HCT116 (cell line): ENCODE measurements around the gene KLF17. TPM values are rescaled to one million over a fixed set of nuclear protein-coding genes. Genes with fewer than 3 reads are reported as not detected.

Experiments used
- ATAC-seq: fragments of 200-7000 bp; cut with Tn5 transposase; 2 replicates; pipeline ENCODE4 v1.9.1; 2020; ENCODE audit warnings: mild to moderate bottlenecking, moderate library complexity
- BruUV-seq: library from RNA; stranded (reverse); fragments of 400-500 nt; replicated peaks from 2 replicates; lab custom pipeline; 2021; lab: Mats Ljungman, UMichigan
- CTCF ChIA-PET: fragments of 300-600 bp; sonication (Branson Sonifier 250); formaldehyde crosslinking; loops from one replicate; lab custom pipeline; 2021; ENCODE audit warnings: antibody characterized with exemption; lab: Charles Lee
- POLR2A ChIA-PET: fragments of 300-600, 350-600 bp; sonication (Branson Sonifier 250); formaldehyde crosslinking; loops from one replicate; lab custom pipeline; 2021; ENCODE audit warnings: antibody characterized with exemption; lab: Charles Lee
- RAD21 ChIA-PET, 2 experiments: fragments of 300-600 bp; sonication (Branson Sonifier 250); formaldehyde crosslinking; loops; one replicate each; lab custom pipeline; 2023; ENCODE audit warnings: low total read pairs in 2 of 2; ENCODE audit not compliant: uncharacterized antibody in 2 of 2, unreplicated experiment in 2 of 2, low non-redundant PET in 1 of 2; lab: Charles Lee
- DNase-seq: peaks from one replicate; pipeline ENCODE4 v3.0.0-alpha.2; 2010; ENCODE audit warnings: low read depth, low spot score
- H2AFZ ChIP-seq: fragments of 200-600 bp; shearing (Covaris generic), sonication (generic); 2 replicates; pipeline ENCODE4 v1.6.1; 2017; ENCODE audit warnings: low read depth, mixed run types, mixed read lengths, antibody characterized with exemption, low read length; ENCODE audit not compliant: poor library complexity, severe bottlenecking
- H3K27ac ChIP-seq: 2 replicates; pipeline ENCODE4 v1.5.1; 2012; ENCODE audit warnings: low read depth, low read length
- H3K27me3 ChIP-seq: fragments of 200-600 bp; sonication (generic); 2 replicates; pipeline ENCODE4 v1.6.1; 2016; ENCODE audit warnings: mixed run types, low read length, mixed read lengths; ENCODE audit not compliant: insufficient read depth
- H3K36me3 ChIP-seq, 2 experiments: fragments of 200-500 bp in 1 of 2; fragments of 200-600 bp in 1 of 2; sonication (Bioruptor generic) in 1 of 2; sonication (generic) in 1 of 2; 2 replicates each; pipeline versions ENCODE4 v1.5.1 to v1.6.1; 2014 to 2016; ENCODE audit warnings: low read length in 2 of 2, inconsistent platforms in 1 of 2, mixed read lengths in 1 of 2, mixed run types in 1 of 2; ENCODE audit not compliant: insufficient read depth in 2 of 2, control insufficient read depth in 1 of 2
- H3K4me1 ChIP-seq, 2 experiments: fragments of 200-600 bp in 1 of 2; sonication (generic) in 1 of 2; 2 replicates each; pipeline versions ENCODE4 v1.5.1 to v1.6.1; 2012 to 2017; ENCODE audit warnings: low read length in 2 of 2, inconsistent platforms in 1 of 2, mild to moderate bottlenecking in 1 of 2, mixed read lengths in 1 of 2, mixed run types in 1 of 2, moderate library complexity in 1 of 2; ENCODE audit not compliant: insufficient read depth in 2 of 2, control insufficient read depth in 1 of 2
- H3K4me2 ChIP-seq: fragments of 200-600 bp; sonication (generic); 2 replicates; pipeline ENCODE4 v1.6.1; 2017; ENCODE audit warnings: mixed run types, low read length, mixed read lengths
- H3K4me3 ChIP-seq, 2 experiments: fragments of 200-600 bp in 1 of 2; sonication (generic) in 1 of 2; replicated peaks in 1 of 2; 2 replicates each; pipeline ENCODE4 v1.5.1; 2011 to 2016; ENCODE audit warnings: low read length in 2 of 2, control low read depth in 1 of 2, low read depth in 1 of 2, mild to moderate bottlenecking in 1 of 2, mixed read lengths in 1 of 2, mixed run types in 1 of 2
- H3K79me2 ChIP-seq: fragments of 200-600 bp; sonication (generic); 2 replicates; pipeline ENCODE4 v1.6.1; 2017; ENCODE audit warnings: mild to moderate bottlenecking, mixed run types, low read length, moderate library complexity, mixed read lengths; ENCODE audit not compliant: insufficient read depth
- H3K9ac ChIP-seq: fragments of 200-600 bp; sonication (generic); 2 replicates; pipeline ENCODE4 v1.6.1; 2016; ENCODE audit warnings: low read length, mixed read lengths
- H3K9me2 ChIP-seq: fragments of 200-600 bp; sonication (generic), shearing (Covaris generic); 2 replicates; pipeline ENCODE4 v1.6.1; 2017; ENCODE audit warnings: mixed run types, mild to moderate bottlenecking, moderate library complexity; ENCODE audit not compliant: insufficient read depth
- H3K9me3 ChIP-seq, 2 experiments: fragments of 200-500 bp in 1 of 2; fragments of 200-600 bp in 1 of 2; sonication (Bioruptor generic) in 1 of 2; sonication (generic) in 1 of 2; 2 replicates each; pipeline ENCODE4 v1.6.1; 2014 to 2017; ENCODE audit warnings: low read length in 2 of 2, mixed read lengths in 2 of 2, inconsistent platforms in 1 of 2, low read depth in 1 of 2, mild to moderate bottlenecking in 1 of 2, mixed run types in 1 of 2, moderate library complexity in 1 of 2; ENCODE audit not compliant: control insufficient read depth in 1 of 2, insufficient read depth in 1 of 2
- H4K20me1 ChIP-seq: fragments of 200-600 bp; sonication (generic), shearing (Covaris generic); 2 replicates; pipeline ENCODE4 v1.6.1; 2017; ENCODE audit warnings: mixed run types, mild to moderate bottlenecking, moderate library complexity; ENCODE audit not compliant: insufficient read depth
- ATF3 ChIP-seq: IDR thresholded peaks from 2 replicates; pipeline ENCODE4 v1.6.1; 2012
- CBX3 ChIP-seq: IDR thresholded peaks from 2 replicates; pipeline ENCODE4 v1.6.1; 2012; ENCODE audit warnings: low read depth
- CEBPB ChIP-seq: IDR thresholded peaks from 2 replicates; pipeline ENCODE4 v1.6.1; 2012; ENCODE audit warnings: low read depth
- CTCF ChIP-seq, 3 experiments: fragments of 200-600 bp in 1 of 3; sonication (generic) in 1 of 3; IDR thresholded peaks in 2 of 3; conservative IDR thresholded peaks in 1 of 3; 2 replicates each; pipeline ENCODE4 v1.5.1; 2012 to 2017; ENCODE audit warnings: low read depth in 2 of 3, low read length in 2 of 3, antibody characterized with exemption in 1 of 3, borderline replicate concordance in 1 of 3, control low read depth in 1 of 3, mild to moderate bottlenecking in 1 of 3, mixed read lengths in 1 of 3, mixed run types in 1 of 3, moderate library complexity in 1 of 3; ENCODE audit not compliant: insufficient read depth in 1 of 3
- ELF1 ChIP-seq: IDR thresholded peaks from 2 replicates; pipeline ENCODE4 v1.6.1; 2012; ENCODE audit warnings: low read depth, borderline replicate concordance
- EZH2 ChIP-seq: fragments of 200-600 bp; sonication (generic); IDR thresholded peaks from 2 replicates; pipeline ENCODE4 v1.6.1; 2017; ENCODE audit warnings: antibody characterized with exemption, mixed run types
- EZH2phosphoT487 ChIP-seq: fragments of 200-600 bp; IDR thresholded peaks from 2 replicates; pipeline ENCODE4 v1.6.1; 2018; ENCODE audit warnings: antibody characterized with exemption, borderline replicate concordance
- FOSL1 ChIP-seq: IDR thresholded peaks from 2 replicates; pipeline ENCODE4 v1.6.1; 2012; ENCODE audit warnings: low read depth
- JUND ChIP-seq: IDR thresholded peaks from 2 replicates; pipeline ENCODE4 v1.6.1; 2012
- MAX ChIP-seq: IDR thresholded peaks from 2 replicates; pipeline ENCODE4 v1.6.1; 2012
- POLR2A ChIP-seq: IDR thresholded peaks from 2 replicates; pipeline ENCODE4 v1.7.0; 2011; ENCODE audit warnings: borderline replicate concordance; ENCODE audit not compliant: insufficient read depth, insufficient read length; ENCODE audit errors: extremely low read depth
- POLR2AphosphoS5 ChIP-seq: IDR thresholded peaks from 2 replicates; pipeline ENCODE4 v1.6.1; 2011; ENCODE audit warnings: mild to moderate bottlenecking, low read depth, low read length, moderate library complexity
- RAD21 ChIP-seq: IDR thresholded peaks from 2 replicates; pipeline ENCODE4 v1.6.1; 2012; ENCODE audit warnings: low read depth, mild to moderate bottlenecking
- REST ChIP-seq: IDR thresholded peaks from 2 replicates; pipeline ENCODE4 v1.6.1; 2012; ENCODE audit warnings: low read depth
- TCF7L2 ChIP-seq: IDR thresholded peaks from 2 replicates; pipeline ENCODE4 v1.7.0; 2011; ENCODE audit warnings: borderline replicate concordance, inconsistent platforms; ENCODE audit not compliant: insufficient read depth, insufficient read length; ENCODE audit errors: extremely low read depth
- YY1 ChIP-seq: IDR thresholded peaks from 2 replicates; pipeline ENCODE4 v1.6.1; 2011; ENCODE audit warnings: low read length, low read depth, moderate library complexity, mild to moderate bottlenecking; ENCODE audit not compliant: insufficient replicate concordance; ENCODE audit errors: extremely low read depth
- ZFX ChIP-seq: fragments of 450-650 bp; IDR thresholded peaks from 2 replicates; pipeline ENCODE4 v1.6.1; 2017
- ZNF274 ChIP-seq: fragments of 200-500 bp; sonication (Bioruptor generic); IDR thresholded peaks from 2 replicates; pipeline ENCODE4 v1.6.1; 2014; ENCODE audit warnings: mild to moderate bottlenecking, low read depth, low read length, inconsistent platforms
- intact Hi-C: fragments of 100-400 bp; cut with micrococcal nuclease; formaldehyde crosslinking; loops from 2 replicates; pipeline ENCODE4 v1.10.0; 2022
- total RNA-seq: library from RNA; stranded (reverse); gene quantifications from one replicate; pipeline ENCODE4 v1.2.1, GENCODE V29; 2021; ENCODE audit not compliant: unreplicated experiment

KLF17 gene
- total RNA-seq, 1 experiment from 2014 or later = not detected

GRCh38 chr1:44105810-44106209, 12.8 kb upstream of the KLF17 start:
- no peak overlapping the region for H3K27ac ChIP-seq
- RAD21 ChIA-PET = no interaction called here
- H4K20me1 ChIP-seq = no peaks in the 10 kb centered on the region
- H3K79me2 ChIP-seq = no peaks in the 10 kb centered on the region
- no peaks in the 10 kb centered on the region for H3K9me2 ChIP-seq
- no peaks in the 10 kb centered on the region for H3K9me3 ChIP-seq
- H3K4me2 ChIP-seq = no peak overlapping the region
- H3K36me3 ChIP-seq = no peaks in the 10 kb centered on the region
- no peak for TF ChIP-seq CTCF (IDR thresholded peaks at IDR 0.05 in 2 of 3, conservative IDR thresholded peaks at IDR 0.05 in 1 of 3; ENCODE audit: borderline replicate concordance in 1 of 3, insufficient read depth in 1 of 3, low read depth in 2 of 3, low read length in 2 of 3)
- no peak for TF ChIP-seq ZFX
- TF ChIP-seq TCF7L2 = no peak
- no peak for TF ChIP-seq ZNF274
- TF ChIP-seq CBX3 = no peak
- no peak for TF ChIP-seq ATF3
- no peak for TF ChIP-seq ELF1
- no peak for TF ChIP-seq REST
- no peak for TF ChIP-seq FOSL1
- TF ChIP-seq EZH2phosphoT487 = no peak
- TF ChIP-seq RAD21 = no peak
- TF ChIP-seq CEBPB = no peak
- no peak for TF ChIP-seq JUND
- no peak for TF ChIP-seq EZH2
- TF ChIP-seq YY1 = no peak
- no peak for TF ChIP-seq MAX
- TF ChIP-seq POLR2AphosphoS5 = no peak
- no peak for TF ChIP-seq POLR2A
- H3K4me3 ChIP-seq = no peak overlapping the region
- ATAC-seq = no peak
- DNase-seq = no peak
- peaks cover 5% of the 10 kb centered on the region; the same call in 1 of the 2 replicates for H3K27me3 ChIP-seq
- H2AFZ ChIP-seq = no peak overlapping the region
- no TSS peak for BruUV-seq
- POLR2A ChIA-PET = no interaction called here
- CTCF ChIA-PET = no interaction called here
- 0 out of 4 replicates have a peak, but pooled peaks cover 0 to 3% of the 10 kb centered on the region in 2 experiments for H3K4me1 ChIP-seq
- H3K9ac ChIP-seq = no peak overlapping the region
- intact Hi-C loops = loop anchor here (10.0 kb wide), 1 partner anchor 549 kb away; no protein-coding TSS in a partner anchor
